Activated CD4-positive, alpha-beta T cell treated with anti-CD3 and anti-CD28 coated beads, Interleukin-2, amount 50 U/mL, for 24 hours (primary cell): ENCODE measurements around the gene SLC29A1.
"Not testable (repeated sequence)": the region's sequence is repeated elsewhere in the genome, so short reads cannot be mapped to it uniquely, and the experiment has no call there.

ENCODE experiments used
- DNase-seq, 2 donors: peaks; one replicate each; pipeline ENCODE4 v3.0.0-alpha.2; 2020; ENCODE audit warnings: low read depth in 1 of 2, low spot score in 1 of 2

The SLC29A1 gene

DNA sequence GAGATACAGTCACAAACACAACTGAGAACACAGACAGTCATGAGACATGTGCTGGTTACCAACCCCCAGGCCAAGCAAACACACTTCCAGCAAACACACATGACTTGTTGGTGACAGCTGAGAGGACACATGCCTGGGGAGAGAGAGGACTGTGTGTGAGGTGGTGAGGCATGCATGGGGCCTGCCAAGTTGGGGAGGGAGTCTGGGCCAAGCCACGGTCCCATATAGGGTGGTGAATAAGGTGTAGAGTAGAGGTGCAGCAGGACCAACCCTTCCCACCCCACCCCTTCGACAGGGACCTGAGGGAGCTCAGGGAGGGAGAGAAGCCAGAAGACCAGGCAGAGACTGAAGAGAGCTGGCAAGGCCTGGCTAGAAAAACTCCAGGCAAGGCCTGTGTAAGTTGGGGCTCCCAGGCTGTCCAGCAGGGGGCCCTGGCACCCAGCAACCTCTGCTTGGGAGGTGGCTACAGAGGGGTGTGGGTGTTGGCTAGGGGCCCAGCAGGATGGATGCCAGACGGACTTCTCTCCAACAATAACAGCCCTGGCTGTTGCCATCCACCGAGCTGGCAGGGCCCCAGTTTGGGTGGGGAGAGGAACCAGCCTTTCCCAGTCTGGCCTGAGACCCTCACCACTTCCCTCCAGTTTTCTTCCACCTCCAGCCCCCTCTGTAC lies 2.0 kb upstream of the SLC29A1 start:
- peak; percentile 34 to 55 for DNase-seq

DNA sequence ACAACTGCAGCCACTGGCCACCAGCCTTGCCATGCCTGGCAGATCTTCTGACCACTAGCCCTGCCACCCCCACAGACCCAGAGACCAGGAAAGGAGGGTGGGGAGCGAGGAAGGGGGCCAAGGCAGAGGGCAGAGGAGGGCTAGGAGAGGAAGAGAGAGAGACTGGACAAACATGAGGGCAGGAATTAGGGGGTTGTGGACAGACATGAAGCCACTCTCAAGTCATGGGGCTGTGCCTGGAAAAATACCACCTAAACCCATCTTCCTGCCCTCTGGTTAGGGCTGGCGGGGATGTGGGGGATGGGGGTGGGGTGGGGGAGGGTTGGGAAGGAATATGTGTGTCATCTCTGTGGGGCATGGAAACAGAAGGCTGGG lies 1.4 kb upstream of the SLC29A1 start:
- DNase-seq: no peak

DNA sequence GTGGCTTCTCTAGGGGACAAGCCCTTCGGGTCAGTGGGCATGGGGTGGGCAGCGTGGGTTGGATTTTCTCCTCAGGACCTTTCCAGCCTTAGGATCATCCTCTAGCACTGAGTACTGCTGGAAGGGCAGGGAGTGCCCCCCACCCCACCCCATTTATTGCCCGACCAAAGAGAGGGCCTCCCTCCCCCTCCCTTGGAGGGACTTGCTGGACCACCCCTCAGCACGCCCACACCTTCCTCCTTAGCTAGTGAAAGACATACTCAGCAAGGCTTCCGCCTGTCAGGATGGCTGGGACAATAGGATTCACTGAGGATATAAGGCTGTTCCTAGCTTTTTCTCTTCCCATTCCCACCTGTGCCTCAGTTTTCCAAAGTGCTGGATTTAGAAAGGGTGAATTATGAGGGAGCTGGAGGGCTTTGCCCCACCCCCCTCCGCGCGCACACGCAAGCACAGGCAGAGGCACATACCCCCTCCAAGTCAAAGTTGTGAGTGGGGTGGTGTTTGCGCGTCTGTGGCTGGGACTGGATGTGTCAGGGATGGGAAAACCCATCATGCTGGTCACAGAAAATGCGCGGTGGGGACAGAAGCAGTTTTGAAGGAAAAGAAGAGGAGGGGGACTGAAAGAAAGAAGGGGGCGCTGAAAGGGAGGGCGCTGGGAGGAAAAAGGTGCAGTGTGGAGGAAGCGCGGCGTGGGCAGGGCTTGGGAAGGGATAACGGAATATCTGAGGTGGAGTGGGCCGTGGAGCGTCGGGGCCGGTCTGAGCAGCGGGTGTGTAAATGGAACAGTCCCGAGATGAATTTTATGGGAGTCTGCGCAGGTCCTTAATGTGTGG lies 693 bp upstream of the SLC29A1 start:
- DNase-seq: no peak

DNA sequence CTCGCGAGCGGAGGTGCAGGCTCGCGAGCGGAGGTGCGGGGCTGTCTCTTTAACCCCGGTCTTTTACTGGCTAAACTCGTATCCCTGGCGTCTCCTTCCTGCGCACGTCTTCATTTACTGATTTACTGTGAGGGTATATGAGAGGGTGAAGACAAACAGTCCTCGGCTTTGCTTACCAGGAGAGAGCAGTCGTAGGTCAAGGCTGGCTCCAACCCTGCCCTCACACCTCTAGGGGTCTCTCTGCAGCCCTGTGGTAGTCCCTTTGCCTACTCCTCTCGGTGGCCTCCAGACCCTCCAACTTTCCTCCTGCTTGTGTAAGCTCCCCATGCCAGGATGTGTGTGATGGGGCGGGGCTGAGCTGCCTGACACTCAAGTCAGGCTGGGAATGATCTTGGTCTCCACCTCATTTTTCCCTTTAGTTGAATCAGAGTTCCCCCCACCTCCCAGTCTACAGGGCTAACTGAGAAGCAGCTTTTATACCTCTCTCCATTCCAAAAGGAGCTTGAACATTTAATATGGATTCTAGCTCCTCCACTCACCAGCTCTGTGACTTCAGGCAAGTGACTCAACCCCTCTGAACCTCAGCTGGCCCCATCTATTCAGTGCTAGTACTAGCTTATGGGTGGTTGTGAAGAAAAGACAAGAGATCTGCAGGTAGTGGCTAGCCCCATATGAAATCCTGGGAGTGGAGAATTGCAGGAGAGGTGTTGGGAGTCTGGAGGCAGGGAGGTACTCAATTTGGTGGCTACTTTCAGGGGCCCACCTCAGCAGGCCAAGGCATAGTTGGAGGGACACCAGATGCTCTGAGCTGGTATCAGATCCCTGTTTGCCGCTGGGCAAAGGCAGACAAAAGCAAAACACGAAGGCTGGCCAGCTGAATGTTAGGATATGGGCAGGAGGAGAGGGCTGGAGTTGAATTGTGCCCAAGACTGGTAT lies 902 bp downstream of the SLC29A1 start:
- DNase-seq: no peak

DNA sequence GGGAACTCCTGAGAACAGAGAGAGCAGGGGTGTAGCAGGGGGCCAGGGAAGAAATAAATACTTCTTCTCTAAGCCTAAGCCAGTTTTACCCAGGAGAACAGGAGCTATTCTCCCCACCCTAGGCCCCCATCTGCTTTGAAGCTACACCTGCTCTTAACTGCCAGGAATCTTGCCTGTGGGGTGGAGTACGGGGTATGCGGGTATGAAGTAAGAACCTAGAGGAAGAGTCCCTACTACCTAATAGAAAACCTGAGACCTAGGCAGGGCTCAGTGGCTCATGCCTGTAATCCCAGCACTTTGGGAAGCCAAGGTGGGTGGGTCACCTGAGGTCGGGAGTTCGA lies 1.5 kb downstream of the SLC29A1 start:
- DNase-seq: no peak

DNA sequence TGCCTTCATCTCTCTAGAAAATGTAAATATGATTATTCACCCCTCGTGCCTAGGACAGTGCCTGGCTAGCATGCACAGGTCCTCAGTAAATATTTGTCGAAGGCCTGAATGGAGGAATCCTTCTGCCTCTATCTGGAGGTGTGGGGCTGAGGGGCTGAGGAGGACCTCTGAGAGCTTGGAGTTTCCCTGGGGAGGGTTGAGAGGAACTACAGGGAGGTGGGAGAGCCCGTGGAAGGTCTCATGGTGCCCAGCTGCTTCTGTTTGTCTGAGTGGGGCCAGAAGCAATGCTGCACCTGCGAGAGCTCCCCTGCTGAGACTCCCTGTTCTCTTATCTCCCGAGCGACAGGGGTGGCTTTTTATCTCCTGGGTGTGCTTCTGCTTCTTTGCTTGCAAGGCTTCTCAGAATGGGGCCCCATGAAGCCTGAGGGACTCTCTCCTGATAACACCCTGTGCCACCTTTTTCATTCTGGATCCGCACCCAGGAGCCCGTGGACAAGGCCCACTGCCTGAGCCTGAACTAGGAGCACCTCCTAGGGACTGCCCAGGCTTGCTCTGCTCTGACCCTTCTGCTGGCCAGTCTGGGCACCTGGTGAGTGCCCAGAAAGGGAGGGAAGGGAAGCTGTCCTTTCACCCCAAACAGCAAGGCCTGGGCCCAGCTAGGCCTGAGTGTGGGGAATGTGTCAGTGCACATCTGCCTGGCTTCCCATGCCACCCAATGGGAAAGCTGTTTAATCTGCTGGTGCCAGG lies 2.4 kb downstream of the SLC29A1 start:
- no peak for DNase-seq

DNA sequence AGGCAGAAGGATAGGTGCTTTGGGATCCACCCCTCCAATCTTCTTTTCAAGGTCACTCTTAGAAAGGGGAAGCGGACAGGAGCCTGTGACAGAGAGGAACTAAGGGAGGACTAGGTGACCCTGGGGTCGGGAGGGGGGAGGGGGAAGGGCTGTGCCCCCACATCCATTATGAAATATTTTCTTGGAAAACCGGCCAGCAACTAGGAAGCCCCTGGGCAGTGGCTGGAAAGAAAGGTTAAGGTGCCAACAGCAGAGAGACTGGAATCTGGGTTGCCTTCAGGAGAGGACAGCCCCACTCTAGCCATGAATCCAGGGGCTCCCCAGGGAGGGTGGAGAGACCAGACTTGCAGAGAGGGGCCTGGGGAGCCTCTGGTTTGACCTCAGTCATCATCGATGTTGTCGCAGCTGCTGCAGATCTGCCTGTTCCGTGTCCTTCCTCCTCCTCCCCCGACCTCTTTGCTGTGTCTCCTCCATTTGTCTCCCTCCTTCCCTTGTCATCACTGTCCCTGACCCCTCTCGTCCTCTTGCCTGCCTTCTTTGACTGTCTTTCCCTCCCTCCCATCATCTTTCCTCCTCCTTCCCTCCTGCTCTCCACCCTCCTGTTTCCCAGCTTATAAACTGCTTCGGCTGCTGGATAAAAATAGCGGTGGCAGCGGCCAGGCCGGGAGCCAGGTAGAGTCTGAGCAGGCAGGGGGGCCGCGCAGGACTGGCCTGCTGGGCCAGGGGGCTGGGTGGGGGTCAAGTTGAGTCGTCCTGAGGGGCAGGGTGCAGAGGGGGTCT lies 3.2 kb downstream of the SLC29A1 start:
- DNase-seq: no peak

DNA sequence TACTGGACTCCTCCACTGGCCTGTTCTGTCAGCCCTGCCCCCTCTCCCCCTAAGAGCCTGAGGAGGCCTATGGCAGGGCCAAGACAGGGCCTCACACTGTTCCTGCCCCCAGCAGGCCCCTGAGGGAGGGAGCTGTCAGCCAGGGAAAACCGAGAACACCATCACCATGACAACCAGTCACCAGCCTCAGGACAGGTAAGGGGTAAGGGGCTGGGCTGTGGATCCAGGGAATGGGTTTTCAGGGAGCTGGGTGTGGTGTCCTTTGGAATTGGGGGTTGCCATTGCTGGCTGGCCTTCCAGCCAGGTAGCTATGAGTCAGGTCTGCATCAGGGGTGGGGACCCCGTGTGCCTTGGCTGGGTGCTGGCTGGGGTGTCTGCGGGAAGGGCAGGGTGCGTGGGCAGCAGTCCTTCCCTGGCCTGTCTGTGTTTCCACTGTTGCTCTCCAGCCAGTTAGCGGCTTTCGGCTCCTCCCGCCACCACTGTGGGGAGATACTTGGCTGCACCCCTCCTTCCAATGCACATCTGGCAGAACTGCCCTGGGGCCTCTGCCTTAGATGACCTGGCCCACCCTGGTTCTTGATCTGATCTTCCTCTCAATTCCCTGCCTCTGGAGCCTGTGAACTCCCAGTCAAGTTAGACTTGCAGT lies 3.9 kb downstream of the SLC29A1 start:
- DNase-seq: no peak

DNA sequence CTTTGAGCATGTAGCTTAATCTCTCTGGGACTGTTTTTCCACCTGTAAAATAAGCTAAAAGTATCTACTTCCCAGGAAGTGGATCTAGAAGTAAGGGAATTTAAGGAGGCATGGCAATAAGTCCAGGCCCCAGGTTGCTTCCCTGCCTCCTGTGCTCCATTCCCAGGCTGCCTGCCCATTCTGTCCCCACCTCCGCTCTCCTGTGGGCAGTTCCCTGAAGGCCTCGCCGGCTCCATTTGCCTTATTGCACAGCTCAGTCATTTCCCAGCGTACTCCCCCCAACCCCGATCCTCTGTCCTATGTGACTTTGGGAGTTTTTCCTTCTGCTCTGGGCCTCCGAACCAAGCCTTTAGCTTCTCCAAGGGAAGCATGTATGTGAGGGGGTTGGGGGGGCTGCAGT lies 4.6 kb downstream of the SLC29A1 start:
- no peak for DNase-seq

DNA sequence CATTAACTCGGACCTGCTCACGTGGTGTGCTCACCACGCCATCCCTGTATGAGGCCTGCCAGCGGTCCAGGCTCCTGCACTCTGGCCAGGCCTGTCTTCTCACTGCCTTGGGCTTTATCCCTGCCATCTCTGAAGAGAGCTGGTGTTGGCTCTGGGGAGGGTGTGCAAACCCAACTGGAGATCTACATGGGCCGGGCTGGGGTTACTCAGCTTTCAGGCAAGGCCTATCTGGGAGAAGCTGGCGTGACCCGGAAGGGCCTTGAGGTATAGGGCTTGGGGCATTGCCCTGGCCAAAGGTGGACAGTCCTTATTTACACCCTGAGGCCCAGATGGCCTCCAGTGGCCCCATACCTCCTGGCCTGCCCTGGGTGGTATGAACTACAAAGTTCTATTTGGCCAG lies 5.0 kb downstream of the SLC29A1 start:
- DNase-seq: no peak

DNA sequence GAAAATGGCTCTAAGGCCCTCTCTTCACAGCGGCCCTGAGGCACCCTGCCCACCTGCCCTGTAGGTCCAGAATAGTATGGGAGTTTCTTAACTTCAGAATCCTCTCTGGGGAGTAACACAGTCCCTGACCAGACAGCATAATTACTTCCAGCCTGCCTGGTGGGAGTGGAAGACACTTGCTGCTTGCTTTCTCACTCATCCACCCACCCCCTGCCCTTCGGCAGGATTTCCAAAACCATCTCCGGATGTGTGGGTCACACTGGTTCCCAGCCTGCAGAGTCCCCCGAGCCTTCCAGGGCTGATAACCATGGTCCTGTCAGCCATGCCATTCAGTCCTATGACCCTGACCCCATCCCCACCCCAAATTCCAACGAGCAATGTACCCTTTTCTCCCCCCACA lies 5.4 kb downstream of the SLC29A1 start:
- DNase-seq: no peak

DNA sequence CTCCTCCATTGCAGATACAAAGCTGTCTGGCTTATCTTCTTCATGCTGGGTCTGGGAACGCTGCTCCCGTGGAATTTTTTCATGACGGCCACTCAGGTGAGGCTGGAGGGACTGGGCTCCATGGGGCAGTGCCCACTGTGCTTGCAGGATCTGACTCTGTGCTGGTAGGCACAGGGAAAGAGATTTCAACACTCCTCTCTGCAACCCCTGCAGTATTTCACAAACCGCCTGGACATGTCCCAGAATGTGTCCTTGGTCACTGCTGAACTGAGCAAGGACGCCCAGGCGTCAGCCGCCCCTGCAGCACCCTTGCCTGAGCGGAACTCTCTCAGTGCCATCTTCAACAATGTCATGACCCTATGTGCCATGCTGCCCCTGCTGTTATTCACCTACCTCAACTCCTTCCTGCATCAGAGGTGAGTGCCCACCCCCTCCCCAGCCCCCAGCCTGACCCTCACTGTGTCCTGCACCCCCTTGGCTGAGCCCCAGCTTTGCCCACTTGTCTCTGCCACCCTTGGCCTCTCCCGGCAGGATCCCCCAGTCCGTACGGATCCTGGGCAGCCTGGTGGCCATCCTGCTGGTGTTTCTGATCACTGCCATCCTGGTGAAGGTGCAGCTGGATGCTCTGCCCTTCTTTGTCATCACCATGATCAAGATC lies 6.1 kb downstream of the SLC29A1 start:
- DNase-seq: no peak

DNA sequence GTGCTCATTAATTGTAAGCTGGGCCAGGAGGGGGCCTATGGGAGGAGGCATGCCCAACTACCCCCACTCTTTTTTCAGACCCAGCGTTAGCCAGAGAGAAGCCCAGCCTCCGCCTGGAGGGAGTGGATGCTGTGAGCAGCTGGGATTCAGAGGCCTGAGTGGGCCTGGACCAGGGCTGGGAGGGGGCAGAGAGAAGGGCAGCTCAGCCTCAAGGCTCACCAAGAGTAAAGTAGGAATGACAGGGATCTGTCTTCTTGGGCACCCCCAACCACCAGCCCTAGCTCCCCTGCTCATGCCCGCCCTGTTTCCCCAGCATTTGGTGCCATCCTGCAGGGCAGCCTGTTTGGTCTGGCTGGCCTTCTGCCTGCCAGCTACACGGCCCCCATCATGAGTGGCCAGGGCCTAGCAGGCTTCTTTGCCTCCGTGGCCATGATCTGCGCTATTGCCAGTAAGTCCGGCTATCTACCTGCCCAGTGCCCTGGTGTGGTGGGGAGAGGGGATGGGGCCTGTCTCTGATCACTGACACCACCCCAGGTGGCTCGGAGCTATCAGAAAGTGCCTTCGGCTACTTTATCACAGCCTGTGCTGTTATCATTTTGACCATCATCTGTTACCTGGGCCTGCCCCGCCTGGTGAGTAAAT lies 6.8 kb downstream of the SLC29A1 start:
- no peak for DNase-seq

DNA sequence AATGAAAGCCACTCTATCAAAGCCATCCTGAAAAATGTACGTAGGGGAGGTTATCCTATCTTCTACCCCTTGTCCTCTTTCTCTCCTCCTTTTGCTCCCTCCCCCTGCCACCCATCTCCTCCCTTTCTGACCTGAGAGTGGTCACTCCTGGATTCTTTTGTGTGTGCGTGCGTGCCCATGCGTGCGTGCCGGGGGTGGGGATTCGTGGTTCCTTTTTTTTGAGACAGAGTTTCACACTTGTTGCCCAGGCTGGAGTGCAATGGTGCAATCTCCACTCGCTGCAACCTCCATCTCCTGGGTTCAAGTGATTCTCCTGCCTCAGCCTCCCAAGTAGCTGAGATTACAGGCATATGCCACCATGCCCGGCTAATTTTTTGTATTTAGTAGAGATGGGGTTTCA lies 8.0 kb downstream of the SLC29A1 start:
- DNase-seq: not testable (repeated sequence)

DNA sequence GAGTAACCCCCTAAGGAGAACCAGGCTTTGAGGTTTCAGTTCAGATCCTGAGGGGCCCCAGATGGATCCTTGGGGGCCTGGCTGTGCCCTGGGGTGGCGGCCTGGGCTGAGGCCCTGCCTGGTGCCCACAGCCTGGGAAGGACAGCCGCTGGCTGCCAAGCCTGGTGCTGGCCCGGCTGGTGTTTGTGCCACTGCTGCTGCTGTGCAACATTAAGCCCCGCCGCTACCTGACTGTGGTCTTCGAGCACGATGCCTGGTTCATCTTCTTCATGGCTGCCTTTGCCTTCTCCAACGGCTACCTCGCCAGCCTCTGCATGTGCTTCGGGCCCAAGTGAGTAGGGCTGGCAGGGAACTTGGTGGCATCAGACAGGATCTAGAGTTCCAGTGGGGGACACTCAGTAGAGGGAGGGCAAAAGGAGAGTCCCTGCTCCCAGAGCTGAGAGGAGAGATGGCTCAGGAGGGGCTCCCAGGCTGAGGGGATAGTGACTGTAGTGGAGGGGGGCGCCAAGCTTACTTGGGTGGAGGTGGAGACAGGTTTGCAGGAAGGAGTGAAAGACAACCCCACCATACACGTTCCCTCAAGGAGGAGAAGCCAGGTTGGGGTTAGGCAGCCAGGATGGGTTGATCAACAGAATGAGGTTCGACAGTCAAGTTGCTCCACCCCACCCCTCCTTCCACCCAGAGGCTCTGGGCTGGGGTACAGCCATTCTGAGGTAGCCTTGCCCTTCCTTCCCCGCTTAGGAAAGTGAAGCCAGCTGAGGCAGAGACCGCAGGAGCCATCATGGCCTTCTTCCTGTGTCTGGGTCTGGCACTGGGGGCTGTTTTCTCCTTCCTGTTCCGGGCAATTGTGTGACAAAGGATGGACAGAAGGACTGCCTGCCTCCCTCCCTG lies 9.5 kb downstream of the SLC29A1 start:
- DNase-seq: no peak

DNA sequence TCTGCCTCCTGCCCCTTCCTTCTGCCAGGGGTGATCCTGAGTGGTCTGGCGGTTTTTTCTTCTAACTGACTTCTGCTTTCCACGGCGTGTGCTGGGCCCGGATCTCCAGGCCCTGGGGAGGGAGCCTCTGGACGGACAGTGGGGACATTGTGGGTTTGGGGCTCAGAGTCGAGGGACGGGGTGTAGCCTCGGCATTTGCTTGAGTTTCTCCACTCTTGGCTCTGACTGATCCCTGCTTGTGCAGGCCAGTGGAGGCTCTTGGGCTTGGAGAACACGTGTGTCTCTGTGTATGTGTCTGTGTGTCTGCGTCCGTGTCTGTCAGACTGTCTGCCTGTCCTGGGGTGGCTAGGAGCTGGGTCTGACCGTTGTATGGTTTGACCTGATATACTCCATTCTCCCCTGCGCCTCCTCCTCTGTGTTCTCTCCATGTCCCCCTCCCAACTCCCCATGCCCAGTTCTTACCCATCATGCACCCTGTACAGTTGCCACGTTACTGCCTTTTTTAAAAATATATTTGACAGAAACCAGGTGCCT lies 10.2 kb downstream of the SLC29A1 start:
- DNase-seq: no peak
